HL-60 (cell line): ENCODE results near the gene AMH.

Experiments
- POLR2AphosphoS5 ChIP-seq: IDR thresholded peaks from 2 replicates; pipeline ENCODE4 v1.6.1; 2012; ENCODE audit warnings: low read depth
- SPI1 ChIP-seq: IDR thresholded peaks from 2 replicates; pipeline ENCODE4 v1.6.1; 2012; ENCODE audit warnings: low read depth, mild to moderate bottlenecking, borderline replicate concordance
- TF ChIP-seq, protein P1 (sequence below): IDR thresholded peaks from one replicate; pipeline ENCODE4 v1.5.1; 2011; ENCODE audit warnings: low read length, control low read depth, inconsistent platforms; ENCODE audit not compliant: insufficient read depth
- TF ChIP-seq, protein P2 (sequence below): IDR thresholded peaks from 2 replicates; pipeline ENCODE4 v1.6.1; 2012; ENCODE audit warnings: low read depth; ENCODE audit not compliant: insufficient replicate concordance

DNA sequence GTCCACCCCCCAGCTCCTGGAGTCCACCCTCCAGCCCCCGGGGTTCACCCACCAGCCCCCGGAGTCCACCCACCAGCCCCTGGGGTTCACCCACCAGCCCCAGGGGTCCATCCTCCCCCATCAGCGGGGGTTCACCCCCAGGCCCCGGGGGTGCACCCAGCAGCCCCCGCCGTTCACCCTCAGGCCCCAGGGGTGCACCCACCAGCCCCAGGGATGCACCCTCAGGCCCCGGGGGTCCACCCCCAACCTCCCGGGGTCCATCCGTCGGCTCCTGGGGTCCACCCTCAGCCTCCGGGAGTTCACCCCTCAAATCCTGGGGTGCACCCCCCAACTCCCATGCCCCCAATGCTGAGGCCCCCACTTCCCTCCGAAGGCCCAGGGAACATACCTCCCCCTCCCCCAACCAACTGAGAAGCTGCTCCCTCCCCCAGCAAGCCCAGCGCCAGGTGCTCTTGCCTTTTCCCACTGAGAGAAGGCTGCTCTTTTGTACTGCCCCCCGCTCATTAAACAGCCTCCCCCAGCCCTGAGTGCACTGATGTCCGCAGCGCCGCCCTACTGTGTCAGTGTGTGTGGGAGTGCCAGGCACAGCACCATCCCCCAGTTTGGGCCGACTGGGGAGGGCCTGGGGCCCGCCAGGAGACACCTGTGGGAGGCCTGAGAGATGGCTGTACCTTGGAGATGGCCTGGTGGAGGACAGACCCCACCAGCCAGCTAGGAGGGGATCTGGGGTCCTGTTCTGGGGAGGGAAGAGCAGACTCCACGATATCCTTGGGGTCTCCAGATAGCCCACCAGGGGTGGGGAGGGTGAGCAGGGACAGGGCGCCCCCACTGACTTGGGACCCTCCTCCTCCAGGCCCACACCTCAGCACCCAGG is 750 bp upstream of the AMH start:
- TF ChIP-seq, protein P1, sequence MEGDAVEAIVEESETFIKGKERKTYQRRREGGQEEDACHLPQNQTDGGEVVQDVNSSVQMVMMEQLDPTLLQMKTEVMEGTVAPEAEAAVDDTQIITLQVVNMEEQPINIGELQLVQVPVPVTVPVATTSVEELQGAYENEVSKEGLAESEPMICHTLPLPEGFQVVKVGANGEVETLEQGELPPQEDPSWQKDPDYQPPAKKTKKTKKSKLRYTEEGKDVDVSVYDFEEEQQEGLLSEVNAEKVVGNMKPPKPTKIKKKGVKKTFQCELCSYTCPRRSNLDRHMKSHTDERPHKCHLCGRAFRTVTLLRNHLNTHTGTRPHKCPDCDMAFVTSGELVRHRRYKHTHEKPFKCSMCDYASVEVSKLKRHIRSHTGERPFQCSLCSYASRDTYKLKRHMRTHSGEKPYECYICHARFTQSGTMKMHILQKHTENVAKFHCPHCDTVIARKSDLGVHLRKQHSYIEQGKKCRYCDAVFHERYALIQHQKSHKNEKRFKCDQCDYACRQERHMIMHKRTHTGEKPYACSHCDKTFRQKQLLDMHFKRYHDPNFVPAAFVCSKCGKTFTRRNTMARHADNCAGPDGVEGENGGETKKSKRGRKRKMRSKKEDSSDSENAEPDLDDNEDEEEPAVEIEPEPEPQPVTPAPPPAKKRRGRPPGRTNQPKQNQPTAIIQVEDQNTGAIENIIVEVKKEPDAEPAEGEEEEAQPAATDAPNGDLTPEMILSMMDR = no peak
- no peak for TF ChIP-seq SPI1
- no peak for TF ChIP-seq POLR2AphosphoS5
- TF ChIP-seq, protein P2, sequence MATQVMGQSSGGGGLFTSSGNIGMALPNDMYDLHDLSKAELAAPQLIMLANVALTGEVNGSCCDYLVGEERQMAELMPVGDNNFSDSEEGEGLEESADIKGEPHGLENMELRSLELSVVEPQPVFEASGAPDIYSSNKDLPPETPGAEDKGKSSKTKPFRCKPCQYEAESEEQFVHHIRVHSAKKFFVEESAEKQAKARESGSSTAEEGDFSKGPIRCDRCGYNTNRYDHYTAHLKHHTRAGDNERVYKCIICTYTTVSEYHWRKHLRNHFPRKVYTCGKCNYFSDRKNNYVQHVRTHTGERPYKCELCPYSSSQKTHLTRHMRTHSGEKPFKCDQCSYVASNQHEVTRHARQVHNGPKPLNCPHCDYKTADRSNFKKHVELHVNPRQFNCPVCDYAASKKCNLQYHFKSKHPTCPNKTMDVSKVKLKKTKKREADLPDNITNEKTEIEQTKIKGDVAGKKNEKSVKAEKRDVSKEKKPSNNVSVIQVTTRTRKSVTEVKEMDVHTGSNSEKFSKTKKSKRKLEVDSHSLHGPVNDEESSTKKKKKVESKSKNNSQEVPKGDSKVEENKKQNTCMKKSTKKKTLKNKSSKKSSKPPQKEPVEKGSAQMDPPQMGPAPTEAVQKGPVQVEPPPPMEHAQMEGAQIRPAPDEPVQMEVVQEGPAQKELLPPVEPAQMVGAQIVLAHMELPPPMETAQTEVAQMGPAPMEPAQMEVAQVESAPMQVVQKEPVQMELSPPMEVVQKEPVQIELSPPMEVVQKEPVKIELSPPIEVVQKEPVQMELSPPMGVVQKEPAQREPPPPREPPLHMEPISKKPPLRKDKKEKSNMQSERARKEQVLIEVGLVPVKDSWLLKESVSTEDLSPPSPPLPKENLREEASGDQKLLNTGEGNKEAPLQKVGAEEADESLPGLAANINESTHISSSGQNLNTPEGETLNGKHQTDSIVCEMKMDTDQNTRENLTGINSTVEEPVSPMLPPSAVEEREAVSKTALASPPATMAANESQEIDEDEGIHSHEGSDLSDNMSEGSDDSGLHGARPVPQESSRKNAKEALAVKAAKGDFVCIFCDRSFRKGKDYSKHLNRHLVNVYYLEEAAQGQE = no peak
